LHCN-M2 (cell line): Measurements from ENCODE around the gene KIF22. TPM values are rescaled to one million over a fixed set of nuclear protein-coding genes. Genes with fewer than 3 reads are reported as not detected.
"Not testable (repeated sequence)": the region's sequence is repeated elsewhere in the genome, so short reads cannot be mapped to it uniquely, and the experiment has no call there.

ENCODE experiments used
- DNase-seq: peaks from one replicate; pipeline ENCODE4 v3.0.0-alpha.2; 2012; ENCODE audit warnings: low read depth
- total RNA-seq: library from RNA; depleted of rRNA; stranded (reverse); fragments of >200 nt; gene quantifications from 2 replicates; pipeline ENCODE4 v1.2.3, GENCODE V29; 2014

Gene KIF22
- total RNA-seq, 1 experiment from 2014 or later = 108 TPM

DNA sequence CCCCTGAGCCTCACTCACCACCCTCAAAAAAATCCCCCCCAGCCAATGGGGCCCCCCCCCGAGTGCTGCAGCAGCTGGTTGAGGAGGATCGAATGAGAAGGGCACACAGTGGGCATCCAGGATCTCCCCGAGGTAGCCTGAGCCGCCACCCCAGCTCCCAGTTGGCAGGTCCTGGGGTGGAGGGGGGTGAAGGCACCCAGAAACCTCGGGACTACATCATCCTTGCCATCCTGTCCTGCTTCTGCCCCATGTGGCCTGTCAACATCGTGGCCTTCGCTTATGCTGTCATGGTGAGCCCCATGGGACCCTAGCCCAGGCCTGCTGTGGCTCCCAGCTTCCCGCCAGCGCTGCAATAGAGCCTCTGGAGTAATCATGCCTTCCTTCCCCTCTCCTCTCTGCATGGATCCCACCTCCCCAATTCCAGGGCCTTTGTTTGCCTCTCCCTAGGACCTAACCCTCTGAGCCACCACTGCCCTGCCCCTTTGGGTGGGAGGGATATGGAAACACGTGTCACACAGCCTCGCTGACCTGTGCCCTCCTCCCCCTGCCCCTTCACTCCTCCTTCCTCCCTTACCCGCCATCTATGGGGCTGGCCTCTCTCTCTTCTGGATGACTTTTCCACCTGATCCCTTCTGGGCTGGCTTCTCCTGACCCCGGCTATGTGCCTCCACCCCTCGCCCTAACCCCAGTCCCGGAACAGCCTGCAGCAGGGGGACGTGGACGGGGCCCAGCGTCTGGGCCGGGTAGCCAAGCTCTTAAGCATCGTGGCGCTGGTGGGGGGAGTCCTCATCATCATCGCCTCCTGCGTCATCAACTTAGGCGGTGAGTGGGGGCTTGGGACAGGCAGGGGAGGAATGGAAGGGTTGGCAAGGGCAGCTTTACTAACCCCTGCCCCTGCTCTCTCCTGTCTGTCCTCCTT, 23.4 kb downstream of the KIF22 start:
- no peak for DNase-seq

DNA sequence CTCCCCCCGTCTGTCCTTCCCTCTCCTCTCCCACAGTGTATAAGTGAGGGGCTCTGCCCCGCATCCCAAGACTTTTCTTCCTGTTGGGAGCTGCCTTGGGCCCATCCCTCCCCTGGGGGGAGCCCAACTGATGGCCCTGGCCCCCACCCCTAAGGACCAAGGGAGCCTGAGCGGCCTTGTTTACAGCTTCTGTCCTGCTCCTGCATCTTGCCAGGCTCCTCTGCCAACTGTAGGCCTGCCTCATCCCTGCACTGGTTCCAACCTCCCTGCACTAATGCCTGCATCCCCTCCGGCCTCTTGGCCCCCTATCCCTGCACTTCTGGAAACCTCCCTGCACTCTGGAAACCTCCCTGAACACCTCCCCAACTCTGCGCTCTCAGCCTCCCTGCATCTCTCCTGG, 24.0 kb downstream of the KIF22 start:
- no peak for DNase-seq

DNA sequence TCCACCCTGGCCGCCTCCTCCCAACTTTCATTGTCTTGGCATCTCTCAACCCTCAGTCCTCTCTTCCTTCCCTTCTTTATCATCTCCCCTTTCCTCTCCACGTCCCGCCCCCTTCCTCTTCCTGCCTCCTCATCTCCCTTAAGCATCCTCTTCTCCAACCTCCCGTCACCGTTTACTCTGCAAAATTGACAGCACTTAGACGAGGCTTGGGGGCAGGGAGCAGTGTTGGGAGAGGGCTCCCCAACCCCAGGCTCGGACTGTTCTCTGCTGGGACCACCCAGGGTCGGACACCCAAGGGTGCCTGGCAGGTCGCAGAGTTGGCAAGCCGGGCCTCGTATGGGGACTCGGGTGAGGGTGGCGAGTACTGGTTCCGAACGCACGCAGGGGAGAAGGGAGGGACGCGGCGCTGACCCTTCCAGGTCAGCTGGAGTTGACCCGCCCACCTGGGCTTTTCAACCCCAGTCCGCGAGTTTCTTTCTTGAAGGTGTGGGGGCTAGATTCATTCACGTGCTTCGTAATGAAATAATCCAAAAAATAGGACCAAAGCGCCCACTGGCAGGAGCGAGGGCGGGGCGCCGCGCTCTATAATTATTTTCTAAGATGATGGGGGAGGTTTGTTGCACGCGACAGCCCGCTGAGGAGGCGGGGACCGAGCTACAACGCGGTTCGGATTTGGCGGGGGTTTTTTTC, 24.6 kb downstream of the KIF22 start:
- DNase-seq = no peak

- peak; percentile 99 for DNase-seq
Measured at GRCh38 chr16:29815793-29816693, 25.5 kb downstream of the KIF22 start, which contains the start of gene PAGR1. PAGR1 (plus strand) TSS chr16:29816152; CDS start chr16:29816526, 374 bp downstream.

- peak; percentile 62 for DNase-seq
Measured at GRCh38 chr16:29816694-29817441, 26.3 kb downstream of the KIF22 start.

GRCh38 chr16:29818082-29818481, 27.5 kb downstream of the KIF22 start:
- DNase-seq = no peak

GRCh38 chr16:29819506-29819905, 29.0 kb downstream of the KIF22 start:
- no peak for DNase-seq

GRCh38 chr16:29820271-29820701, 29.7 kb downstream of the KIF22 start, which contains the start of gene MVP:
MVP (plus strand) TSS chr16:29820462; CDS start chr16:29830550, 10,088 bp downstream.
- DNase-seq = peak; percentile 61

- DNase-seq = peak; percentile 43
Measured at GRCh38 chr16:29820730-29821642, 30.4 kb downstream of the KIF22 start.

DNA sequence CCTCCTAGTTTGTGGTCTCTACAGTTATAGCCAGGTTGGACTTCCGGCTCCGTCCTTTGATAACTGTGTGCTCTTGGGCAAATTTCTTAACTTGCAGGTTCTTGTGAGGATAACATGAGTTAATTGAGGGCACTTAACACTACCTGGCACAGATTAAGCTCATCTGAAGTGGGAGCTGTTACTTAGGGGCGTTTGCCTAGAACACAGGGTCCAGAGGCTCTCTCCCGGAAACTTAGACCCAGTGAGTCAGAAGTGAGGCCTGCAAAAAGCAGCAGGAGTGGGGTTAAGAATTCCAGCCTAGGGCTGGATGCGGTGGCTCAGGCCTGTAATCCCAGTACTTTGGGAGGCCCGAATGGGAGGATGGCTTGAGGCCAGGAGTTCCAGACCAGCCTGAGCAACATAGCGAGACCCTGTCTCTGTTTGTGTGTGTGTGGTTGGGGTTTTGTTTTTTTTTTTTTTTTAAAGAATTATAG, 31.1 kb downstream of the KIF22 start:
- peak; percentile 83 for DNase-seq

DNA sequence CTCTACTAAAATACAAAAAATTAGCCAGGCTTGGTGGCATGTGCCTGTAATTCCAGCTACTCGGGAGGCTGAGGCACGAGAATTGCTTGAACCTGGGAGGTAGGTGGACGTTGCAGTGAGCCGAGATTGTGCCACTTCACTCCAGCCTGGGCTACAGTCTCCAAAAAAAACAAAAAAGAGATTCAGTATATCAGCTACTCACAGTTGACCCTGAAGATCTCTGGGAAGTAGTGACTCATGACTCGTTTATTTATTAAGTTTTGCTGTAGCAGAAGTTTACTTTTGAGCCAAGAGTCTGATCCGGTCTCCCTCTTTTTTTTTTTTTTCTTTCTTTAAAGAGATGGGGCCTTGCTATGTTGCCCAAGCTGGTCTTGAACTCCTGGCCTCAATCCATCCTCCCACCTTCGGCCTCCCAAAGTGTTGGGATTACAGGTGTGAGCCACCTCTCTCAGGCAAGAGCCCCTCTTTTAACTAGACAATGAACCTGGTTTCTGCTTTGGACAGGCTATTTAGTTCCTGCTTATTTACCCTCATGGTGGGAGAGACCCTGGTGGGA, 34.1 kb downstream of the KIF22 start:
- peak; percentile 87 for DNase-seq

- peak; percentile 89 for DNase-seq
Measured at GRCh38 chr16:29825145-29826044, 34.8 kb downstream of the KIF22 start.

DNA sequence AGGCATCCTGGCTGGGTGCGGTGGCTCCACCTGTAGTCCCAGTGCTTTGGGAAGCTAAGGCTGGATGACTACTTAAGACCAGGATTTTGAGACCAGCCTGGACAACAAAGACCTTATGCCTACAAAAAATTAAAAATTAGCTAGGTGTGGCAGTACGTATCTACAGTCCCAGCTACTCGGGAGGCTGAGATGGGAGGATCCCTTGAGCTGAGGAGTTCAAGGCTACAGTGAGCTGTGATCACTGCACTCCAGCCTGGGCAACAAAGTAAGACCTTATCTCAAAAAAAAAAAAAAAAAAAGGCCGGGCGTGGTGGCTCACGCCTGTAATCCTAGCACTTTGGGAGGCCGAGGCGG, 35.8 kb downstream of the KIF22 start:
- no peak for DNase-seq

GRCh38 chr16:29830774-29831173, 40.2 kb downstream of the KIF22 start:
- DNase-seq = no peak

DNA sequence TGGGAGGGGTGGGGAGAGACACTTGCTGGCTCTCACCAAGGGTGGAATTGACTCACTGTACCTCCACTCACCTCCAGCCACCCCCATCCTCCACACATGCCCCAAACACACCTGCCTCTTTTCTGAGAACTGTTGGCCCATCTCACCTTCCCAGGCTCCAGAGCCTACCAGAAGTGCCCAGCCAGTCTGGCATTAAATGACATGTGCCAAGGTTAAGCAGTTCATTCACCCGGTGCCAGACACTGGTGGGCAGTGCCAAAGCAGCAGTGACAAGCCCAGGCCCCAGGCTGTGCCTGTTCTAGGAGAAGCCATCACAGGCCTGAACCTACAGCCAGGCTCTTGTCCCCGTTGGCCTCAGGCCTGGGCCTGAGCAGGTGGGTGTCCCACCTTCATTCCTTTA, 40.9 kb downstream of the KIF22 start:
- DNase-seq = no peak

DNA sequence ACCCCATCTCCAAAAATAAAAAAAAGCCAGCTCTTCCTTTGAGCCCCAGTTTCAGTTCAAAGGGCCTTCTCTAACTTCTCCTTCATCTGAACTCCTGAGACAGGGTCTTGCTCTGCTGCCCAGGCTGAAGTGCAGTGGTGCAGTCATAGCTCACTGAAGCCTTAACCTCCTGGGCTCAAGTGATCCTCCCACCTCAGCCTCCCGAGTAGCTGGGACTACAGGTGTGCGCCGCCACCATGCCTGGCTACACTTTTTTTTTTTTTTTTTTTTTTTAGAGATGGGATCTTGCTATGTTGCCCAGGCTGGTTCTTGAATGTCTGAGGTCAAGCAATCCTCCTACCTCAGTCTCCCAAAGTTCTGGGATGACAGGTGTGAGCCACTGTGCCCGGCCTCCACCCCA, 42.7 kb downstream of the KIF22 start:
- DNase-seq = not testable (repeated sequence)

DNA sequence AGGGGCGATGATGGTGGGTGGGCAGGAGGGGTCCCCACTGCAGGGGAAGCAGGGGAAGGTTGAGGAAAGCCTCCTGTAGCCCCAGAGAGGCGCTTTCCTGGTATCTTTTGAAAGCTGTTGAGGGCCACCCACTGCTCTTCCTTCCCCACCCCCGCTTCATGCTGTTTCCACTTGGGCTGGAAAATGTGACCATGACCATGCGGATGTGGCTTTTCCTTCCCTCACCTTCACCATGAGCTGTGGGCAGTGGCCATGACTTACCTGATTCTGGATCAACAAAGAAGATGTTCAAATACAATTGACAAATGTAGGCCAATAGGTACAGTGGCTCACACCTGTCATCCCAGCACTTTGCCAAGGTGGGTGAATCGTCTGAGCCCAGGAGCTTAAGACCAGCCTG, 43.5 kb downstream of the KIF22 start:
- no peak for DNase-seq

- no peak for DNase-seq
Measured at GRCh38 chr16:29835926-29836325, 45.4 kb downstream of the KIF22 start.
